GM21825 (cell line): ENCODE measurements around the gene TMPRSS7.

Source experiments
- ATAC-seq: cut with Tn5 transposase; IDR thresholded peaks from one replicate; pipeline ENCODE4 v1.9.1; 2021; ENCODE audit warnings: mild to moderate bottlenecking, moderate library complexity; ENCODE audit not compliant: unreplicated experiment

TMPRSS7 gene

DNA sequence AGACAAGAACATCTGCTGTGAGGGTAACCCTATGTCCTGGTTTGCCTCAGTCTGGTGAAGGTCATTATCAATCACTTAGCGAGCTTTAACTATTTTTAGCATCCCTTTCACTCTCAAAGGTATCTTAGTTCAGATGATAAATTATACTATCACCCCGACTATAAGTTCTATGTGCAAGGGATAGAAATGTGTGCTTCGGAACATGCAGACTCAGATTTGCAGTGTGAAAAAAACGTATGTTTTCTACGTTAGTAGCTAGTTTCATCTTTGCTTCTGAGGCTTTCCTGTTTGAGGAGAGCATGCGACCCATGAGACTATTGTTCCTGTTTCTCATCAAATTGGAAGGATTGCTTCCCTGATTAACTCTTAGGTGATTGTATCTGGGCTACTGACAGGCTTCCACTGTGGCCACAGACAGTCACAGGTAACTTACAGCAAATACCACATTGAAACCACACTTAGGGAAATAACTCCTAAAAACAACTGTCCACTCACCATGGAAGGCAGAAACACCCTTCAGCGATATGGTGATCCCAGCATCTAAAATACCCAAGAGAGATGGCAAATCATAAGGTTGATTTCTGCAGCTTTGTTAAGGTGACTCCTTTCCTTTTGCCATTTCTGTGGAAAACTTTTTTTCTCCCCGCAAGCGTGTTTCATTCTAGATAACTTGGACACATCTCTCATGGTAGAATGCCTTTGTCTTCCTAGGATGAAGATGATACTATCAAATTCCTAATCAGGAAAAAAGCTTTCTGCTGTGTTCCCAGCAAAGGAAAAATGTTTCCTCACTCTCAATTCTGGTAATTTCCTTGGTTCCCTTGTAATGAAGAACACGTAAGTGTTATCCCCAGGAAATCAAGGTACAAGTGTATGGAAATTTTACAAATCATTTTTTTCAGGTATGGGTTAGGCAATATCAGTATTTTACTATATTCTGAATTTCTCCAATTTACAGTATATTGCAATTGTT is 93.3 kb downstream of the TMPRSS7 start:
- ATAC-seq, result peak; percentile 25

DNA sequence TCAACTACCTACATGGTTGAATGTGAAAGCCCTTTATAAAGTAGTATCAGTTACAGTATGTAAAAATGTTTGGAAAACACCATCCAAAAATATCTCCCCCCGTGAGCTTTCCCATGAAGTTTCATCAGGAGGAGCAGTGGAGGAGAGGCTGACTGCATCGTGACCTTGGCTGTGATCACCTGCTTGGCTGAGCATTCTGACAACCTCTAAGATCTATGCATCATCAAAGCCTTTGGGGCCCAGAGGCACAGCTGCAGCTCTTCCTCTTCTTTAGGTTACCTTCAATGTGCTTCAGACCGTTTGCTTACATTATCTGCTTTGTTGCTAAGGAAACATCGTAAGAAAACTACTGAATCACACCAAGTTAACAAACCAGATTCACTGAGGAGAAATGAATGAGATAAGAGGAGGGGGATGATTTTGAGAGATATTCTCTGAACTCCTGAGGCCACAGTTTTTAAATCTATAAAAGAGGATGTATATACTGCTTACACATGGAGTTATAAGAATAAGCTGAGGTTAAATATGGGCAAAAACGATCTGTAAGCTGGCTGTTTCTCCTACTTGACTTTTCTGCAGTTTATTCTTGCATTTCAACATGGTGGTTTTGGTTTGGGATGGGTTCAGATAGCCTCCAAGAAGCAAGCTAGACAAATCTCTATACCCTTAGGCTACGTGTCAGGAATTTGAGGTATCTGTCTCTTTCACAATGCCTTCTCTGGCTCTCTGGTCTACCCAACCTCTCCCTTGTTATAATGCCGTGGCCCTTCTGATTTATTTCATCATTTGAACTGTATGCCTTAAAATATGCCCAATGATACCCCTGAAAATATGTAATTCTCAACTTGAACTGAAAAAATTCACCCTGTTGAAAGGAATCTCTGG is 94.5 kb downstream of the TMPRSS7 start:
- ATAC-seq, result peak; percentile 45

DNA sequence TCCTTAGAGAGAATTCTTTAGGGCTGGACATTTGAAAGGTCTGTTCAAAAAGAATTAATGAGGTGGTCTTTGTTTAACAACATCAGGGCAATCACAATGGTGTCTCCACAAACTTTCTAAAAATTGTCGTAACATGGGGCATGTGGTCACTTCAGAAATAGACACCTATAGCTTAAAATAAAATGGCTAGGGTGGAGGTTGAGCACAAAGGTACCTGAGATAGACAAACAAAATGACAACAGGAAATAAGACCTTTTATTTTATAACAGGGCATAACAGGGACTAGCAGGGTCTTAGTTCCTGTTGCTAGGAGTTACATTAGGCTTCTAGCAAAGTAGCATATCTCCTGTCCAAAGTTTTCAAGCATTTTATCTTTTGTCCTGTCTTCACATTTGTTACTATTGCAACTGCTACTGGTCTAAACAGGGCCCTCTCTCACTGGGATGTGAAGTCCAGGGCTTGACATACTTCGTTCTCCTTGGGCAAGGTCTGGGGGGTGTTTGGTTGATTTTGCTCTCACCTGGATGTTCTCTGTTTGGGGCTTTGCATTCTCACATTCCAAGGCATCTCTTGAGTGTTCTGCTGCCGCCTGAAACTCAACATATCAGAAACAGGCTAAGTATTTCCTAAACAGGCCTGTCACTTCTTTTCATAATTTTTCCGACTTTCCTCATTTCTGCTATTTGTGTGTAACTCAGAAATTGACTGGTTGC is 95.5 kb downstream of the TMPRSS7 start:
- ATAC-seq, result no peak

- ATAC-seq, result no peak
Measured at GRCh38 chr3:112130638-112130993, 96.1 kb downstream of the TMPRSS7 start.
